Transverse colon (tissue), 4 donors: ENCODE measurements around the gene TDRD7. TPM values are rescaled to one million over a fixed set of nuclear protein-coding genes. Genes with fewer than 3 reads are reported as not detected.

ENCODE experiments used
- DNase-seq: peaks from one replicate; pipeline ENCODE4 v3.0.0-alpha.2; 2019
- H3K27ac ChIP-seq, 4 donors: fragments of 200-600 bp; sonication (generic); 2 replicates each; pipeline ENCODE4 v1.5.1; 2016 to 2018; ENCODE audit warnings: inconsistent platforms in 4 of 4
- H3K27me3 ChIP-seq: fragments of 200-600 bp; sonication (generic); 2 replicates; pipeline ENCODE4 v1.5.1; 2017; ENCODE audit warnings: inconsistent platforms
- H3K36me3 ChIP-seq, 4 donors: fragments of 200-600 bp; sonication (generic); 2 replicates each; pipeline ENCODE4 v1.5.1; 2017 to 2019; ENCODE audit warnings: inconsistent platforms in 4 of 4
- H3K4me1 ChIP-seq, 4 donors: fragments of 200-600 bp; sonication (generic); 2 replicates each; pipeline ENCODE4 v1.5.1; 2017 to 2020; ENCODE audit warnings: inconsistent platforms in 4 of 4
- H3K4me3 ChIP-seq, 4 donors: fragments of 200-600 bp; sonication (generic); 1 replicate in 1 of 4; 2 replicates in 3 of 4; pipeline versions ENCODE4 v1.5.1 to v1.6.1; 2017 to 2019; ENCODE audit warnings: inconsistent platforms in 4 of 4
- H3K9me3 ChIP-seq, 2 donors: fragments of 200-600 bp; sonication (generic); 2 replicates each; pipeline ENCODE4 v1.5.1; 2017 to 2019; ENCODE audit warnings: inconsistent platforms in 2 of 2
- EP300 ChIP-seq: sonication (generic); formaldehyde crosslinking; IDR thresholded peaks from one replicate; pipeline ENCODE4 v1.6.1; 2017; ENCODE audit warnings: antibody characterized with exemption, low read depth
- POLR2A ChIP-seq: fragments of 450-650 bp; IDR thresholded peaks from one replicate; pipeline ENCODE4 v1.6.1; 2016; ENCODE audit warnings: antibody characterized with exemption, mild to moderate bottlenecking, moderate library complexity
- POLR2AphosphoS5 ChIP-seq, 3 donors: sonication (generic); formaldehyde crosslinking; IDR thresholded peaks; one replicate each; pipeline ENCODE4 v1.6.1; 2016; ENCODE audit warnings: antibody characterized with exemption in 3 of 3
- WGBS, 2 donors: methylation state at CpG; one replicate each; pipeline ENCODE4 v1.1.5; 2018; ENCODE audit warnings: low coverage in 1 of 2; 5-methylcytosine and 5-hydroxymethylcytosine counted together
- in situ Hi-C, 4 donors: fragments of 200-750 bp; cut with MboI; loops; one replicate each; pipeline versions ENCODE4 v1.15.0 to v1.15.1; 2017; ENCODE audit warnings: low sequenced_read_pairs in 3 of 4, low pct_ligation_motif_present in 1 of 4, low pct_unique_long_range_greater_than_20kb in 1 of 4
- intact Hi-C: fragments of 100-400 bp; cut with DNase I; formaldehyde crosslinking; loops from one replicate; pipeline ENCODE4 v1.15.1; 2023; ENCODE audit warnings: low total_unique reads
- total RNA-seq, 4 donors: library from RNA; depleted of rRNA; stranded (reverse); fragments of >200 nt; gene quantifications; one replicate each; pipeline ENCODE4 v1.1.0, GENCODE V29; 2016
- TF ChIP-seq, protein P1 (sequence below), 5 experiments: fragments of 200-600 bp in 3 of 5; fragments of 450-650 bp in 2 of 5; sonication (generic) in 3 of 5; IDR thresholded peaks; 1 replicate in 2 of 5; 2 replicates in 3 of 5; pipeline ENCODE4 v1.5.1; 2016 to 2017; ENCODE audit warnings: antibody characterized with exemption in 5 of 5, inconsistent platforms in 3 of 5, mild to moderate bottlenecking in 2 of 5, moderate library complexity in 1 of 5

Gene TDRD7
- total RNA-seq, 4 donors from 2014 or later: 15.0 to 47.4 (median 31.4) TPM

DNA sequence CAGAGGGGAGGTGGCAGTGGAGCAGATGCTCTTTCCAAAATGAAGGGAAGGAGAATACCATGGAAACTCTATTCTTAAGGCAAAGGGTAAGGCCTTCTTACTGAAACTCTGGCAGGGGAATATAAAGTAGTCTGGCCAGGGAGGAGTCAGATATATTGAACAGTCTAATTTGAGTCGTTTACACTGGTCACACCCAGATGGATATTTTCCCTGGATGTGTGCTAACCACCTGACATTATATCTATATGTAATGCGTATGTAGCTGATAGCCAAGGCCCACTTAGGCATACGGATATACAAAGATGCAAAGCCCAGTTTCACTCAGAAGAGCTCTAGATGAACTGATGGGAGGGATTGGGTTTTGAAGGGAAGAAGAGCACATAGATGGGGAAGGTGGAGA is 7.0 kb downstream of the TDRD7 start:
- WGBS, 2 donors: 48 to 71% methylated on average over 3 of the region's 3 CpGs

DNA sequence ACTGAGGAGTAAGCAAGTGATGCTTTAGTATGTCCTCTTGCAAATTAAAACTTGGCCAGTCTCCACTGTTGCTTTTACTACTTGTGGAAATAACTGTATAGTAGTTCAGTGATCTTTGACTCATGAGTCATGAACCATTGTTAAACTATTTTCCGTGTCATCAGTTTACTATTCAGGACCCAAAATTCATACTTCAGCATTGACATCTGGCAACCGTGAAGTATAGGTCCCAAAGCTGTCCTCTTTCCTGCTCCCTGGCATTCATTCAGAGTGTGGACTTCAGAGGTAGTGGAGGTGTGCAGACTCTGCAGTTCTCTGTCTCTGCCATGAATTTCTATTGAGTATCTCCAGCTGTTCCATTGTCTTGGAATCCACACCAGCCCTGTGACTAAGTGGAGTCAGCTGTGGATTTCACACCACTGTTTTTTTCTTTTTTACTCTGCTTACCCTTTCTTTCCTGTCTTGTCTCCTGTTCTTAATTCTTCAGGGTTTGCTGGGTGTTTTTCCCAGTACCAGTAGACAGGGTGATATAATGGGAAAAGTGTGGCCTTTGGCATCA is 7.5 kb downstream of the TDRD7 start:
- Histone ChIP-seq H3K4me3 (no peak overlapping the region), H3K27ac (peak overlapping the region; percentile 50 to 77 (median 63)), H3K27me3 (no peaks in the 10 kb centered on the region), H3K4me1 (peaks cover 11 to 51% (median 30%) of the 10 kb centered on the region in 4 donors), H3K36me3 (no peaks in the 10 kb centered on the region), H3K9me3 (no peaks in the 10 kb centered on the region)
- TF ChIP-seq EP300: no peak
- TF ChIP-seq POLR2AphosphoS5 (IDR thresholded peaks at IDR 0.05): peak in 1 of 3 donors; percentile 28
- 36% methylated on average over 2 of the region's 2 CpGs; no CpG with 5 or more reads in 1 of the 2 donors for WGBS, 2 donors
- intact Hi-C loops (no loop called here), in situ Hi-C loops (loop anchor here in 1 of 4 donors (10.0 kb wide), 1 partner anchor 565 kb away; the partner anchor contains the start of gene ZNF782)
- no peak for DNase-seq

More for the DNA sequence above, 7.0 kb downstream of the TDRD7 start:
- H3K4me3 ChIP-seq: no peak overlapping the region
- intact Hi-C loops (no loop called here), in situ Hi-C loops (loop anchor here in 1 of 4 donors (10.0 kb wide), 1 partner anchor 564 kb away; the partner anchor contains the start of gene ZNF782)
- DNase-seq: no peak
- H3K9me3 ChIP-seq: no peaks in the 10 kb centered on the region
- no peaks in the 10 kb centered on the region for H3K36me3 ChIP-seq
- H3K27ac ChIP-seq: peak overlapping the region; percentile 50 to 77 (median 63)
- H3K27me3 ChIP-seq: no peaks in the 10 kb centered on the region
- peaks cover 11 to 54% (median 33%) of the 10 kb centered on the region in 4 donors for H3K4me1 ChIP-seq
- TF ChIP-seq POLR2A (no peak), EP300 (no peak), POLR2AphosphoS5 (IDR thresholded peaks at IDR 0.05) (no peak)
- TF ChIP-seq, protein P1, sequence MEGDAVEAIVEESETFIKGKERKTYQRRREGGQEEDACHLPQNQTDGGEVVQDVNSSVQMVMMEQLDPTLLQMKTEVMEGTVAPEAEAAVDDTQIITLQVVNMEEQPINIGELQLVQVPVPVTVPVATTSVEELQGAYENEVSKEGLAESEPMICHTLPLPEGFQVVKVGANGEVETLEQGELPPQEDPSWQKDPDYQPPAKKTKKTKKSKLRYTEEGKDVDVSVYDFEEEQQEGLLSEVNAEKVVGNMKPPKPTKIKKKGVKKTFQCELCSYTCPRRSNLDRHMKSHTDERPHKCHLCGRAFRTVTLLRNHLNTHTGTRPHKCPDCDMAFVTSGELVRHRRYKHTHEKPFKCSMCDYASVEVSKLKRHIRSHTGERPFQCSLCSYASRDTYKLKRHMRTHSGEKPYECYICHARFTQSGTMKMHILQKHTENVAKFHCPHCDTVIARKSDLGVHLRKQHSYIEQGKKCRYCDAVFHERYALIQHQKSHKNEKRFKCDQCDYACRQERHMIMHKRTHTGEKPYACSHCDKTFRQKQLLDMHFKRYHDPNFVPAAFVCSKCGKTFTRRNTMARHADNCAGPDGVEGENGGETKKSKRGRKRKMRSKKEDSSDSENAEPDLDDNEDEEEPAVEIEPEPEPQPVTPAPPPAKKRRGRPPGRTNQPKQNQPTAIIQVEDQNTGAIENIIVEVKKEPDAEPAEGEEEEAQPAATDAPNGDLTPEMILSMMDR (IDR thresholded peaks at IDR 0.05): no peak

DNA sequence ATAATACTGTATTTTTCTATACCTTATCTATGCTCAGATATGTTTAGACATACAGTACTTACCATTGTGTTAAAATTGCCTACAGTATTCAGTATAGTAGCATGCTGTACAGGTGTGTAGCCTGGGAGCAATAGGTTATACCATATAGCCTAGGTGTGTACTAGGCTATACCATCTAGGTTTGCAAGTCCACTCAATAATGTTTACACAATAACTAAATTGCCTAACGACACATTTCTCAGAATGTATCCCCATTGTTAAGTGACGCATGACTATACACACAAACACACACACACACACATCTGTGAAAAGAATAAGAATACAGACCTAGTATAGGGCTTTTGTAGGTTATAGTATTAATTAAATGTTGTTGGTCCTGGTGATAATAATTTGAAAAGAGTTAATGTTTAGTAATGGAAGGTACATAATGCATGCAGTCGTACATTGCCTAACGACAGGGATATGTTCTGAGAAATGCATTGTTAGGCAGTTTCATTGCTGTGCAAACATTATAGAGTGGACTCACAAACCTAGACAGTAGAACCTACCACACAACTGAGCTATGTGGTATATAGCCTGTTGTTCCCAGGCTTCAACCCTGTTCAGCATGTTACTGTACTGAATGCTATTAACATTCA is 13.6 kb downstream of the TDRD7 start:
- no peak for DNase-seq
- peaks cover 6 to 28% (median 14%) of the 10 kb centered on the region in 4 donors for H3K4me1 ChIP-seq
- WGBS, 2 donors: 62 to 63% methylated on average over 4 of the region's 4 CpGs
- in situ Hi-C loops (no loop called here), intact Hi-C loops (no loop called here)
- H3K4me3 ChIP-seq: no peak overlapping the region
- no peaks in the 10 kb centered on the region for H3K9me3 ChIP-seq
- H3K36me3 ChIP-seq: peaks cover 0 to 11% (median 4%) of the 10 kb centered on the region in 4 donors
- peak overlapping the region; percentile 41 to 76 (median 70) for H3K27ac ChIP-seq
- TF ChIP-seq, protein P1 (IDR thresholded peaks at IDR 0.05): no peak
- TF ChIP-seq POLR2AphosphoS5 (IDR thresholded peaks at IDR 0.05): peak in 1 of 3 donors; percentile 42
- no peak for TF ChIP-seq EP300
- no peak for TF ChIP-seq POLR2A
- H3K27me3 ChIP-seq: no peaks in the 10 kb centered on the region

GRCh38 chr9:97425973-97426336 is 14.1 kb downstream of the TDRD7 start:
- H3K27me3 ChIP-seq: no peaks in the 10 kb centered on the region
- intact Hi-C loops (no loop called here), in situ Hi-C loops (no loop called here)
- TF ChIP-seq EP300: no peak
- TF ChIP-seq, protein P1 (IDR thresholded peaks at IDR 0.05): no peak
- no peak for TF ChIP-seq POLR2A
- no peak for TF ChIP-seq POLR2AphosphoS5 (IDR thresholded peaks at IDR 0.05)
- no peaks in the 10 kb centered on the region for H3K9me3 ChIP-seq
- H3K36me3 ChIP-seq: peaks cover 0 to 16% (median 5%) of the 10 kb centered on the region in 4 donors
- H3K4me3 ChIP-seq: no peak overlapping the region
- no peak for DNase-seq
- peak overlapping the region; percentile 41 to 76 (median 70) for H3K27ac ChIP-seq
- peaks cover 6 to 23% (median 14%) of the 10 kb centered on the region in 4 donors for H3K4me1 ChIP-seq
- WGBS, 2 donors: 65 to 72% methylated on average over 3 of the region's 3 CpGs
